Hepatocyte (in vitro differentiated cells): ENCODE measurements around the gene NCAM1. TPM values are rescaled to one million over a fixed set of nuclear protein-coding genes. Genes with fewer than 3 reads are reported as not detected.

Experiments
- DNase-seq: peaks from one replicate; pipeline ENCODE4 v3.0.0-alpha.2; 2016; ENCODE audit warnings: low spot score
- H2AFZ ChIP-seq: fragments of 200-600 bp; sonication (generic); 2 replicates; pipeline ENCODE4 v1.6.0; 2016; ENCODE audit warnings: antibody characterized with exemption, mild to moderate bottlenecking
- H3K27ac ChIP-seq: fragments of 200-600 bp; sonication (generic); 2 replicates; pipeline ENCODE4 v1.5.1; 2016; ENCODE audit warnings: mild to moderate bottlenecking
- H3K27me3 ChIP-seq: fragments of 200-600 bp; sonication (generic); 2 replicates; pipeline ENCODE4 v1.6.1; 2016
- H3K36me3 ChIP-seq: fragments of 200-600 bp; sonication (generic); replicated peaks from 2 replicates; pipeline ENCODE4 v1.5.1; 2016; ENCODE audit warnings: low read depth; ENCODE audit not compliant: insufficient read depth
- H3K4me1 ChIP-seq: fragments of 200-600 bp; sonication (generic); 2 replicates; pipeline ENCODE4 v1.5.1; 2016; ENCODE audit warnings: mild to moderate bottlenecking, moderate library complexity; ENCODE audit not compliant: insufficient read depth
- H3K4me2 ChIP-seq: fragments of 200-600 bp; sonication (generic); 2 replicates; pipeline ENCODE4 v1.6.0; 2016
- H3K4me3 ChIP-seq: fragments of 200-600 bp; sonication (generic); 2 replicates; pipeline ENCODE4 v1.5.1; 2016; ENCODE audit warnings: mild to moderate bottlenecking
- H3K79me2 ChIP-seq: fragments of 200-600 bp; sonication (generic); 2 replicates; pipeline ENCODE4 v1.6.0; 2017; ENCODE audit warnings: mild to moderate bottlenecking
- H3K9me2 ChIP-seq: fragments of 200-600 bp; sonication (generic); replicated peaks from 2 replicates; pipeline ENCODE4 v1.6.0; 2017; ENCODE audit warnings: mild to moderate bottlenecking; ENCODE audit not compliant: insufficient read depth
- H3K9me3 ChIP-seq: fragments of 200-600 bp; sonication (generic); 2 replicates; pipeline ENCODE4 v1.5.1; 2016; ENCODE audit warnings: low read depth, mild to moderate bottlenecking
- H4K20me1 ChIP-seq: fragments of 200-600 bp; sonication (generic); 2 replicates; pipeline ENCODE4 v1.6.0; 2016; ENCODE audit warnings: mild to moderate bottlenecking; ENCODE audit not compliant: insufficient read depth, poor library complexity, severe bottlenecking
- EZH2 ChIP-seq: fragments of 200-600 bp; sonication (generic); IDR thresholded peaks from 2 replicates; pipeline ENCODE4 v1.6.1; 2016; ENCODE audit warnings: antibody characterized with exemption, mild to moderate bottlenecking, borderline replicate concordance
- EZH2phosphoT487 ChIP-seq: fragments of 200-600 bp; sonication (generic); IDR thresholded peaks from one replicate; pipeline ENCODE4 v1.6.1; 2018; ENCODE audit warnings: antibody characterized with exemption, mild to moderate bottlenecking, low read depth, moderate library complexity; ENCODE audit not compliant: unreplicated experiment, severe bottlenecking
- WGBS: methylation state at CpG from one replicate; pipeline ENCODE4 v1.1.6; 2016; ENCODE audit warnings: low lambda C conversion rate; ENCODE audit errors: missing lambda C conversion rate; 5-methylcytosine and 5-hydroxymethylcytosine counted together
- polyA plus RNA-seq: library from polyadenylated mRNA; unstranded; fragments of >200 nt; fragmentation: Nextera tagmentation; extraction: Ambion mirVana; gene quantifications from 2 replicates; pipeline ENCODE4 v1.2.1, GENCODE V29; 2016
- total RNA-seq: library from RNA; depleted of rRNA; stranded (reverse); fragments of >200 nt; gene quantifications from 2 replicates; pipeline ENCODE4 v1.2.3, GENCODE V29; 2014
- TF ChIP-seq, protein P1 (sequence below): fragments of 200-600 bp; sonication (generic); IDR thresholded peaks from 2 replicates; pipeline ENCODE4 v1.5.1; 2016; ENCODE audit warnings: antibody characterized with exemption, mild to moderate bottlenecking; ENCODE audit not compliant: poor library complexity

NCAM1 gene
- total and polyA plus RNA-seq, 2 experiments from 2014 or later = 12.4 to 27.2 TPM

DNA sequence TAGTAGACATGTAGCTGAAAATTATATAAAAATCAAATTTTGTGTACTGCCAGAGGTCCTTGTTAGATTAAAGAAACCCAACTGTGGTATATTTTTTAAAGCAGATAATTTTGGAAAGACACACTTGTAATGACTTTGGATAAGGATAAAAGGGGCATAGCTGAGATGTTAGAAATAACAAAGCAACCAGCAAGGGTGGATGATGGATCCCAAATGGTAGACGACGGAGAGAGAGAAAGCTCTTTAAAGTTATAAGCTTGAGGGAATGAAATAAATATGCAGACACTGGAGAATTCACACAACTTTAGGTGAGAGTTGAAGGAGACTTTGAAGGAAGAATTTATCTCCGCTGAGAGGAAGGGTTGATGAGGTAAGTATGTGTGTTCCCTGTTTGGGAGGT lies 10.6 kb downstream of the NCAM1 start:
- Histone ChIP-seq H3K9me3 (no peaks in the 10 kb centered on the region), H4K20me1 (no peaks in the 10 kb centered on the region), H3K9me2 (no peaks in the 10 kb centered on the region), H3K27me3 (no peaks in the 10 kb centered on the region), H3K4me1 (peaks cover 4% of the 10 kb centered on the region), H3K27ac (no peak overlapping the region), H3K36me3 (no peaks in the 10 kb centered on the region), H2AFZ (no peak overlapping the region), H3K4me2 (no peak overlapping the region), H3K4me3 (no peak overlapping the region), H3K79me2 (peaks cover 16% of the 10 kb centered on the region)
- TF ChIP-seq, protein P1, sequence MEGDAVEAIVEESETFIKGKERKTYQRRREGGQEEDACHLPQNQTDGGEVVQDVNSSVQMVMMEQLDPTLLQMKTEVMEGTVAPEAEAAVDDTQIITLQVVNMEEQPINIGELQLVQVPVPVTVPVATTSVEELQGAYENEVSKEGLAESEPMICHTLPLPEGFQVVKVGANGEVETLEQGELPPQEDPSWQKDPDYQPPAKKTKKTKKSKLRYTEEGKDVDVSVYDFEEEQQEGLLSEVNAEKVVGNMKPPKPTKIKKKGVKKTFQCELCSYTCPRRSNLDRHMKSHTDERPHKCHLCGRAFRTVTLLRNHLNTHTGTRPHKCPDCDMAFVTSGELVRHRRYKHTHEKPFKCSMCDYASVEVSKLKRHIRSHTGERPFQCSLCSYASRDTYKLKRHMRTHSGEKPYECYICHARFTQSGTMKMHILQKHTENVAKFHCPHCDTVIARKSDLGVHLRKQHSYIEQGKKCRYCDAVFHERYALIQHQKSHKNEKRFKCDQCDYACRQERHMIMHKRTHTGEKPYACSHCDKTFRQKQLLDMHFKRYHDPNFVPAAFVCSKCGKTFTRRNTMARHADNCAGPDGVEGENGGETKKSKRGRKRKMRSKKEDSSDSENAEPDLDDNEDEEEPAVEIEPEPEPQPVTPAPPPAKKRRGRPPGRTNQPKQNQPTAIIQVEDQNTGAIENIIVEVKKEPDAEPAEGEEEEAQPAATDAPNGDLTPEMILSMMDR = no peak
- TF ChIP-seq EZH2 (no peak), EZH2phosphoT487 (no peak)
- WGBS = 91% methylated on average over 3 of the region's 3 CpGs
- no peak for DNase-seq

DNA sequence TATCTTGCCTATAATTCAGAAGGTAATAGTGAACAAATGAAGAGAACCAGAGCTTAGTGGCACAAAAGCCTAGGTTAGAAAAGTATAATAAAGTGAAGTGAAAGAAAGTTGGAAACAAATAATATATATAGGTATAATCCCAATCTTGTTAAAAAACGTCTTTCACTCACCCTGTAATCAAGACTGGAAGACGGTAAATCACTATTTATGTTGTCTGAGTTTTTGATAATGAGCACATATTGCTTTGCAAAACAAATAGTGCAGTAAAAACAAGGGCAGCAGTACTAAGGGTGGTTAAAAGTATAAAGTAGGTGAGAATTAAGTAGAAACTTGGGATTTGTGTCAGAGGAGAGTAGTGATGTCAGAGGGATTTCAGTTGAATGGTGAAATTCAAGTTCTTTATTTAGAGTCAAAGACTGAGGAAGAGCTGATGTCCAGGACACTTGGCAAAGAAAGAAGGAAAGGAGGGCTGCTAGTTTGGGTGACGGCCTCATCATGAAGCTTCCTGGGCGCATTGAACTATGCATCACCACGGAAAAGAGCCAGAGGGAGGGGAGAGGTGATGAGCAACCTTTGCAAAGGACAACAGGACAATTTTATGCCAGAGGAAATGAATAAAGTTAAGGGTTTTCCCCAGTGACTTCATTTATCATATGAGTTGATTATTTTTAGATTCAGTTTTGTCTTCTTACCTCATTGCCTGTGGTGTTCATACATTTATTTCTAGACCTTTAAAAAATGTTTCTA lies 11.4 kb downstream of the NCAM1 start:
- Histone ChIP-seq H3K27me3 (no peaks in the 10 kb centered on the region), H3K4me1 (peaks cover 4% of the 10 kb centered on the region), H3K79me2 (peaks cover 13% of the 10 kb centered on the region), H3K27ac (no peak overlapping the region), H3K4me2 (no peak overlapping the region), H3K36me3 (no peaks in the 10 kb centered on the region), H3K9me2 (no peaks in the 10 kb centered on the region), H3K9me3 (no peaks in the 10 kb centered on the region), H4K20me1 (no peaks in the 10 kb centered on the region), H3K4me3 (no peak overlapping the region), H2AFZ (no peak overlapping the region)
- no peak for TF ChIP-seq EZH2
- TF ChIP-seq EZH2phosphoT487 = no peak
- TF ChIP-seq, protein P1 = no peak
- no peak for DNase-seq
- 85% methylated on average over 5 of the region's 5 CpGs for WGBS

DNA sequence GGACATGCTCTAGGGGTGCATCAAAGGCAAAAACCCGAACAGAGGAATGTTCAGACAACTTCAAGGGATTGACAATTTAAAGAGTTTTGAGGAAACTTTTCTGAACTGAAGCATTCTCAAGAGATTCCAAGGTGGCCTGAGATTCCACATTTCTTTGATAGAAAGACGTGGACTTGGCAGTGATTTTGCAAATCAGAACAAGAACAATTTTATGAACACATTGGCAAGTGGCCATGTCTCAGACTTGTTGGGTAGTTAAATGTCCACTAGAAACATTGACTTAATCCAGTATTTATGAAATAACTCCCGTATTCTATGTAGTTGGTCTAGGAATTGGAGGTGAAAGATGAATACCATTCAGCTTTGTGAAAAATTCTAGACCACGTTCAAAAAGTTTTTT lies 13.8 kb downstream of the NCAM1 start:
- DNase-seq = no peak
- H3K9me2 ChIP-seq = no peaks in the 10 kb centered on the region
- TF ChIP-seq EZH2 (no peak), EZH2phosphoT487 (no peak)
- TF ChIP-seq, protein P1 = no peak
- no peaks in the 10 kb centered on the region for H3K27me3 ChIP-seq
- H3K4me3 ChIP-seq = no peak overlapping the region
- no peaks in the 10 kb centered on the region for H3K4me1 ChIP-seq
- H2AFZ ChIP-seq = no peak overlapping the region
- H3K36me3 ChIP-seq = no peaks in the 10 kb centered on the region
- no peak overlapping the region for H3K27ac ChIP-seq
- H3K9me3 ChIP-seq = no peaks in the 10 kb centered on the region
- no peak overlapping the region for H3K4me2 ChIP-seq
- H3K79me2 ChIP-seq = peaks cover 6% of the 10 kb centered on the region
- no peaks in the 10 kb centered on the region for H4K20me1 ChIP-seq
- 67% methylated on average over 4 of the region's 4 CpGs for WGBS
